Suprapubic skin (tissue), 4 donors: Measurements from ENCODE around the gene SCTR. TPM values are rescaled to one million over a fixed set of nuclear protein-coding genes. Genes with fewer than 3 reads are reported as not detected.

ENCODE experiments used
- DNase-seq, 2 donors: peaks; one replicate each; pipeline ENCODE4 v3.0.0-alpha.2; 2019; ENCODE audit warnings: low spot score in 2 of 2
- H3K27ac ChIP-seq: fragments of 200-600 bp; sonication (generic); one replicate; pipeline ENCODE4 v1.5.1; 2019
- H3K27me3 ChIP-seq: fragments of 200-600 bp; sonication (generic); one replicate; pipeline ENCODE4 v1.5.1; 2019
- H3K36me3 ChIP-seq: fragments of 200-600 bp; sonication (generic); one replicate; pipeline ENCODE4 v1.5.1; 2019
- H3K4me1 ChIP-seq: fragments of 200-600 bp; sonication (generic); one replicate; pipeline ENCODE4 v1.5.1; 2019
- H3K4me3 ChIP-seq: fragments of 200-600 bp; sonication (generic); one replicate; pipeline ENCODE4 v1.5.1; 2019; ENCODE audit warnings: mild to moderate bottlenecking
- H3K9me3 ChIP-seq: fragments of 200-600 bp; sonication (generic); one replicate; pipeline ENCODE4 v1.5.1; 2019
- CTCF ChIP-seq, 2 donors: fragments of 200-600 bp in 1 of 2; fragments of 450-650 bp in 1 of 2; sonication (generic) in 1 of 2; IDR thresholded peaks; one replicate each; pipeline ENCODE4 v1.5.1; 2016 to 2019; ENCODE audit warnings: antibody characterized with exemption in 2 of 2, mild to moderate bottlenecking in 1 of 2, moderate library complexity in 1 of 2
- EP300 ChIP-seq: sonication (generic); formaldehyde crosslinking; IDR thresholded peaks from one replicate; pipeline ENCODE4 v1.6.1; 2017; ENCODE audit warnings: antibody characterized with exemption
- POLR2A ChIP-seq, 2 donors: fragments of 450-650 bp; IDR thresholded peaks; one replicate each; pipeline ENCODE4 v1.6.1; 2017; ENCODE audit warnings: antibody characterized with exemption in 2 of 2, mild to moderate bottlenecking in 2 of 2, moderate library complexity in 2 of 2
- POLR2AphosphoS5 ChIP-seq, 3 donors: sonication (generic); formaldehyde crosslinking; IDR thresholded peaks; one replicate each; pipeline ENCODE4 v1.6.1; 2017; ENCODE audit warnings: antibody characterized with exemption in 3 of 3
- WGBS: methylation state at CpG from one replicate; pipeline ENCODE4 v1.1.5; 2018; 5-methylcytosine and 5-hydroxymethylcytosine counted together
- total RNA-seq, 4 donors: library from RNA; depleted of rRNA; stranded (reverse); fragments of >200 nt; gene quantifications; one replicate each; pipeline ENCODE4 v1.1.0, GENCODE V29; 2016

SCTR gene
- total RNA-seq, 4 donors from 2014 or later: not detected

GRCh38 chr2:119550856-119551255, 26.6 kb upstream of the SCTR start:
- Histone ChIP-seq H3K4me3 (no peak overlapping the region), H3K36me3 (no peaks in the 10 kb centered on the region), H3K27ac (no peak overlapping the region), H3K4me1 (no peaks in the 10 kb centered on the region), H3K27me3 (no peaks in the 10 kb centered on the region), H3K9me3 (no peaks in the 10 kb centered on the region)
- DNase-seq: no peak
- 86% methylated on average over 1 of the region's 1 CpG for WGBS
- TF ChIP-seq EP300 (no peak), POLR2A (IDR thresholded peaks at IDR 0.05) (no peak), CTCF (IDR thresholded peaks at IDR 0.05) (no peak), POLR2AphosphoS5 (IDR thresholded peaks at IDR 0.05) (no peak)

GRCh38 chr2:119550346-119550745, 26.1 kb upstream of the SCTR start:
- Histone ChIP-seq H3K4me1 (no peaks in the 10 kb centered on the region), H3K27ac (no peak overlapping the region), H3K36me3 (no peaks in the 10 kb centered on the region), H3K27me3 (no peaks in the 10 kb centered on the region), H3K9me3 (no peaks in the 10 kb centered on the region), H3K4me3 (no peak overlapping the region)
- TF ChIP-seq EP300 (no peak), POLR2A (IDR thresholded peaks at IDR 0.05) (no peak), POLR2AphosphoS5 (IDR thresholded peaks at IDR 0.05) (no peak), CTCF (IDR thresholded peaks at IDR 0.05) (no peak)
- no peak for DNase-seq
- WGBS: 79% methylated on average over 2 of the region's 2 CpGs

- TF ChIP-seq POLR2A (IDR thresholded peaks at IDR 0.05) (no peak), EP300 (no peak), POLR2AphosphoS5 (IDR thresholded peaks at IDR 0.05) (no peak), CTCF (IDR thresholded peaks at IDR 0.05) (no peak)
- H3K27ac ChIP-seq: no peak overlapping the region
- H3K27me3 ChIP-seq: peaks cover 7% of the 10 kb centered on the region
- no peak overlapping the region for H3K4me3 ChIP-seq
- 46% methylated on average over 1 of the region's 1 CpG for WGBS
- peaks cover 5% of the 10 kb centered on the region for H3K4me1 ChIP-seq
- no peaks in the 10 kb centered on the region for H3K36me3 ChIP-seq
- no peaks in the 10 kb centered on the region for H3K9me3 ChIP-seq
- no peak for DNase-seq
These were observed 25.0 kb upstream of the SCTR start for GRCh38 chr2:119549241-119549640.

GRCh38 chr2:119548516-119549120, 24.3 kb upstream of the SCTR start:
- peaks cover 9% of the 10 kb centered on the region for H3K27me3 ChIP-seq
- no peak for DNase-seq
- H3K4me3 ChIP-seq: no peak overlapping the region
- H3K4me1 ChIP-seq: peaks cover 10% of the 10 kb centered on the region
- H3K36me3 ChIP-seq: no peaks in the 10 kb centered on the region
- H3K27ac ChIP-seq: no peak overlapping the region
- WGBS: 77% methylated on average over 2 of the region's 2 CpGs
- H3K9me3 ChIP-seq: no peaks in the 10 kb centered on the region
- TF ChIP-seq EP300 (no peak), POLR2AphosphoS5 (IDR thresholded peaks at IDR 0.05) (no peak), CTCF (IDR thresholded peaks at IDR 0.05) (no peak), POLR2A (IDR thresholded peaks at IDR 0.05) (no peak)

- Histone ChIP-seq H3K4me1 (peaks cover 10% of the 10 kb centered on the region), H3K4me3 (no peak overlapping the region), H3K27me3 (peaks cover 9% of the 10 kb centered on the region), H3K9me3 (no peaks in the 10 kb centered on the region), H3K27ac (no peak overlapping the region), H3K36me3 (no peaks in the 10 kb centered on the region)
- DNase-seq: no peak
- TF ChIP-seq CTCF (IDR thresholded peaks at IDR 0.05): no peak
- TF ChIP-seq POLR2A (IDR thresholded peaks at IDR 0.05): no peak
- TF ChIP-seq EP300: no peak
- TF ChIP-seq POLR2AphosphoS5 (IDR thresholded peaks at IDR 0.05): no peak
- WGBS: 96% methylated on average over 1 of the region's 1 CpG
These were observed 22.1 kb upstream of the SCTR start for GRCh38 chr2:119546447-119546767.
